NT2/D1 (cell line): ENCODE results near the gene LYRM4.

Experiments used
- SUZ12 ChIP-seq: IDR thresholded peaks from 2 replicates; pipeline ENCODE4 v1.6.1; 2011; ENCODE audit not compliant: insufficient read length, insufficient read depth; ENCODE audit errors: extremely low read depth
- YY1 ChIP-seq: IDR thresholded peaks from 2 replicates; pipeline ENCODE4 v1.6.1; 2011; ENCODE audit not compliant: insufficient read length, insufficient read depth

- TF ChIP-seq YY1, result no peak
- TF ChIP-seq SUZ12, result no peak
Observed at GRCh38 chr6:5282191-5282623, 21.5 kb upstream of the LYRM4 start.
